NCI-H1092 treated with DMSO at 0.1 percent for 48 hours (cell line): ENCODE data around the gene CPE.

Source experiments
- DNase-seq: peaks from one replicate; lab custom pipeline; 2025; lab: John Stamatoyannopoulos, UW

CPE gene

DNA sequence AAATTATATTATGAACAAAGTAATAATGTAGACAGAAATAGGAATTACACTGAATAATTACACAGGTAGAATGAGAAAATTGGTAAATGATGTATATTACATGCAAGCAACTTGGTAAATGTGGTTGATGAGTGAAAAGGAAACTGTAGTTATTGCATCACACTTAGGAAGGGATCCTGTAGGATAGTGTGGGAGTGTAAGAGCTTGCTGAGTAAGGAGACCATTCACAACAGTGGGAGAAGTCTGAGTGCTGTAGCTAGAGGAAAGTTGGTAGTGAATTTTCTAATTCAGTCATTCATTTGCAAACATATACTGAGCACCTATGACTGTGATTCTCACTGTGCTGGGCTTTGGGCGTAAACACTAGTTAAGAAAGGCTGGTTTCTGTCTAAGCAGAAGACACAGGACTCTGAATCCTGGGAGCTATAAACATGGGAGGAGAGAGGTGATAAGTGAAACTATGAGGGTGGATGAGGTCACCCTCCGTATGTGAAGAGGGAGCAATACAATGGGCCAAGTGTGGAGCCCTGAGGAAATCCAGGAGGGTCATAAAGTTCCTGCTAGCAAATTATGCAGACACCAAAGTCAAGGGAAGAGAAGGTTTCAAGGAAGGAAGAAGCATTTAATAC, 14.2 kb upstream of the CPE start:
- DNase-seq, result no peak

DNA sequence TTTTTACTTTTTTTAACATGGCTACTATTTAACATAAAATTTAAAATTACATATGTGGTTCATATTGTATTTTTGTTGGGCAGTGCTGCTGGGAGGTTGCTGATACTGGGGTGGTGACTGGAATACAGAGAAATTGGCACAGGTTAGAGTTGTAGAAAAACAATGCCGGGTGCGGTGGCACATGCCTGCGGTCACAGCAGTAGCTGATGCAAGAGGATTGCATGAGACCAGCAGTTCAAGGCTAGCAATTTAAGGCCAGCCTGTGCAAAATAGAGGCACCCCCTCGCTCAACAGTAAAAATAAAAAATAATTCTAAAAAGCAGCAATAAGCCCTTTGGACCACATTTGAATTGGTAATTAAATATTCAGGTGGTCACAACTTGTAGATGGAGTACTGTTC, 11.8 kb upstream of the CPE start:
- DNase-seq, result no peak

- peak; percentile 6 for DNase-seq
Observed at GRCh38 chr4:165368114-165368513, 10.7 kb upstream of the CPE start.

DNA sequence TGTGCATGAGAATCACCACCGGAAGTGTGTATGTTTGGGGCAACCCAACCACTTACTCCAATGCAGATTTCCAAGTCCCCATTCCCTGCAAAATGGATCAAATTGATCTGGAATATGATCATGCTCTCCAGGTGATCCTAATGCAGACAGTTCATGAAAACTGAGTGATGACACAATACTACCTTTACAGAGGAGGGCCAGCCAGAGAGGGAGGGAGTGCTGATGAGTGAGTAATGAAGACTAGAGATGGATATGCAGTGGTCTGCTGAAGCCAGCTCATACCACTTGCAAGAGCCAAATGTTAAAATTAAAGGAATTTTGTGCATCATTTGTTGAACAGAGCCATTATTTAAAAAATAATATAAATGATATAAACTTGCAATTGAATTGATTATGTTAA, 10.2 kb upstream of the CPE start:
- DNase-seq, result no peak

DNA sequence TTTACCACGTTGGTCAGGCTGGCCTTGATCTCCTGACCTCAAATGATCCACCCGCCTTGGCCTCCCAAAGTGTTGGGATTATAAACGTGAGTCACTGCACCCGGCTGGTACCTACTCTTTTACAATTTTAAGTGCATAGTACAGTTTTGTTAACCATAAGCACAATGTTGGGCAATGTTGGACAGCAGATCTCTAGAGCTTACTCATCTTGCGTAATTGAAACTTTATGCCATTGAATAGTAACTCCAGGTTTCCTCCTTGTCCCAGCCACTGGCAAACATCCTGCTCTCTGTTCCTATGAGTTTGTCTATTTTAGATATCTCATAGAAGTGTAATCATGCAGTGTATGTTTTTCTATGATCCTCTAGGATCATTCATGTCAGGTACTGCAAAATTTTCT, 9.3 kb upstream of the CPE start:
- DNase-seq, result no peak

DNA sequence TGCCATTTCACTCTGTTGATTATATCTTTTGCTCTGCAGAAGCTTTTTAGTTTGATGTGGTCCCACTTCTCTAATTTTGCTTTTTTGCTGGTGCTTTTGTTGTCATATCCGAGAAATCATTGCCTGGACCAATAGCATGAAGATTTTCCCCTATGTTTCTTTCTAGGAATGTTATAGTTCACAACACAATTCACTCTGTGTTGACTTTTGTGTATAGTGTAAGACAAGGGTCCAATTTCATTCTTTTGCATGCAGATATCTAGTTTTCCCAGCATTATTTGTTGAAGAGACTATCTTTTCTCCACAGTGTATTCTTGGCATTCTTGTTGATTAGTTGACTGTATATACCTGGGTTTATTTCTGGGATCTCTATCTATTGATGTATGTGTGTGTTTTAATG, 8.3 kb upstream of the CPE start:
- no peak for DNase-seq

DNA sequence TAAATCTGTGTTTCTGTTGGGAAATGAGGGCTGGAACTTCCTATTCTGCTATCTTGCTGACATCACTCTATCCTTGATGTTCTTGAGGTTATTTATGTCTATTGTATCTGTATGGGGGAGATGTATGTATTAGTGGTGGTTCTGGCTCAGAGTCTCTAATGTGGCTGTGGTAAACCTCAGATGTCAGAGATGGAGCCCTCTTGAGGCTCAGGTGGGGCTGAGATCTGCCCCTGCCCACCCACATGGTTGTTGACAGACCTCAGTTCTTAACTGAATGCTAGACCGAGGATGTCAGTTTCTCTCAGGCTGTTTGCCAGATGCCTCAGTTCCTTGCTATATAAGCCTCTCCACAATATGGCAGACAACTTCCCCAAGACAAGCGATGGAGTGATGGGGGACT, 3.3 kb upstream of the CPE start:
- no peak for DNase-seq

- no peak for DNase-seq
Observed at GRCh38 chr4:165378398-165378744, 437 bp upstream of the CPE start.

DNA sequence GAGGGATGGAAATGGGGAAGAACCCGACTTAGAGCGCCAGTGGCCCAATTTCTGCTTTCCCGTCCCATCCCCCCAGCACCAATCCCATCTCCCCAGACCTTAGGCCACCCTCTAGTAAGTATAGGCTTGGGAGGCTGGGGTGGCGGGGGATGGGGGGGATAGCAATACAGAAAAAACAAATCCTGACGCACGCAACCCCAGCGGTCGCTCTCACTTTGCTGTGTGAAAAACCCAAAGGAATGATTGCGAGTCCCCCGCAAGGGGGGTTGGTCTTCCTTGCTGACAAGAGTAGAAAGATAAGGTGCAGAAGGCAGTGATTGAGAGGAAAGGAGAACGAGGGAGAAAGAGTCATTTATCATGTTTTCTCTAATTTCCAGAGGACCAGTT, 863 bp downstream of the CPE start:
- peak; percentile 78 for DNase-seq

DNA sequence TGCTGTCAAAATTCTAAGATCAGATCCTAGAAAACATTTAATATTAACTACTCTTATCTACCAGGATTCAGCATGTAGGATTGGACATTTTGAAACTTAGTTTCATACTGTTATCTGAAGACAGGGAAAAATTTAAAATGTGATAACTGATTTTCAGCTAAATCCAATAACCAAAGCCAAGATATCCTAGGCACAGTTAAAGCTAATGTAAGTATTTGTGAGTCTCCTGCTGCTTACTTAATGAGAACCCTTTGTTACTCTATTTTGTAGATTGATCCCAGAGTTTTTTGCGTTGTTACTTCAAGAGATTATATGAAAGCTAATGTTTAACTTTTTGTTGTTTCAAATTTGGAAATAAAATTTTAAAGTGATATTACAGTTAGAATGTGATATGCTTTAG, 2.0 kb downstream of the CPE start:
- DNase-seq, result no peak

GRCh38 chr4:165381821-165382373, 3.1 kb downstream of the CPE start:
- no peak for DNase-seq

- DNase-seq, result no peak
Observed at GRCh38 chr4:165382640-165383039, 3.8 kb downstream of the CPE start.

DNA sequence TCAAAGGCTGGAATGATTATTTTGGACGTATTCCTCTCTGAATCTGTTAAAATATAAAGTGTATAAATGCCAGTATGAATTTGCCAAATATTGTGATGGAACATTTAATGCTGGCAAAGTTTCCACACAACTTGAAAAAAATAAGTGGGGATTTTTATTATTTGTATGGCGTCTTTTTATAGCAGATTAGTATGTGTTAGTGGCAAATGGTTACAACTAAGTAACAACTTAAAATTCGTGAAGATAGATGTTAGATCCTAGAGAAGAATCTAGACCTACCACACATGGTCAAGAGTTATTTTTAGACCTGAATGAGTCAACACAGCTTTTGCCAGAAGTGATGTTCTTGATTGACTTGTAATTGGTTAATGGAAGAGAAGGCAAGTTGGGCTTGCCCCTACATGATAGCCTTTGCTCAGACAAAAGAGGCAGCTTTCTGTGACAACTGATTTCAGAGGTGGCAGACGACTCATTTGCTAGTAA, 4.8 kb downstream of the CPE start:
- DNase-seq, result no peak

DNA sequence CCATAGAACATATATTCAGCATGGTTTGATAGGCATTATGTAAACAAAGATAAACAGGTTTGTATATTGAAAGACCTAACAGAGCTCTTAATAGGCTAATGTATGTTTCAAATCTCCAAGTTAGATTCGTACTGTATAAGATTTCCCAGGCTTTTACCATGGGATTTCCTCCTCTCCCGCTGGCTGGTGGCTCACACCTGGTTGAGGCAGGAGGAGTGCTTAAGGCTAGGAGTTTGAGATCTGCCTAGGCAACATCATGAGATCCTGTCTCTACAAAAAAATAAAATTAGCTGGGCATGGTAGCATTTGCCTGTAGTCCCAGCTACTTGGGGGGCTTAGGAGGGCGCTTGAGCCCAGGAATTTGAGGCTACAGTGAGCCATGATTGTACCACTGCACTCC, 5.4 kb downstream of the CPE start:
- no peak for DNase-seq

- peak; percentile 86 for DNase-seq
Observed at GRCh38 chr4:165384598-165384997, 5.8 kb downstream of the CPE start.

- DNase-seq, result peak; percentile 46
Observed at GRCh38 chr4:165385126-165385525, 6.3 kb downstream of the CPE start.

GRCh38 chr4:165386328-165386727, 7.5 kb downstream of the CPE start:
- no peak for DNase-seq

GRCh38 chr4:165388756-165389155, 9.9 kb downstream of the CPE start:
- DNase-seq, result no peak

DNA sequence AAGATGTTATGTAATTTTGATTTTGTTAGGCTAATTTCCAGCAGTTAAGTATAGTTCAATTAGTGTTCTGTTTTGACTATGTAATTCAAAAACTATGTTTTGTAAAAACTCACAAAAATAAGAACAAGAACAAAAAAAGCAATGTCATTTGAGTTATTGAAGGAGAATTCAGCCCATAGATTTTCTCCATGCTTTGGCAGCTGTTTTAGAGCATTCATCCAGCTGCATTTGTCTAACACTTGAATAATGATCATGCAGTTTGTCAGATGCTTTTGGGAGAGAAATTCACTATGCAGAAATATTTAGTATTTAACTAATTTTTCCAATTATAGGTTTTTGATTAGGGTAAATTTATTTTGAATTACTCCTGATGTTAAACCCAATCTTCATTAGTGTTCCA, 14.2 kb downstream of the CPE start:
- DNase-seq, result no peak

DNA sequence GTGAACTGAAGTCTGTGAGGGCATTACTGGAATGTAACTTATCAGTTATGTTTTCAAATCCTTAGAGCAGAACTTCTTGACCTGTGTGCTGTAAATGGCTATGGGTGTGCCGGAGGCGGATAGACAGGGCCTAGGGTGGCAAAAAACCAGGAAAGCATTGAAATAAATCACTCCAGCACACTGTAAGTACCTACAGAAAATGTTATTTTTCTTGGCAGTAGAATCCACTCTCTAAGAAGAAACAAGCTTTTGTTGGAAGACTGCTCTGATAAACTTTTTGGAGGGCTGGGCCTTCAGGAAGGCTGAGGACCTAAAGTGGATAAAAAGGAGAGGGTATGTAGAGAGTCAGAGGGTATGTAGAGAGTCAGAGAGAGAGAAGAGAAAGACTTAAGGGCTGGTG, 14.9 kb downstream of the CPE start:
- no peak for DNase-seq

DNA sequence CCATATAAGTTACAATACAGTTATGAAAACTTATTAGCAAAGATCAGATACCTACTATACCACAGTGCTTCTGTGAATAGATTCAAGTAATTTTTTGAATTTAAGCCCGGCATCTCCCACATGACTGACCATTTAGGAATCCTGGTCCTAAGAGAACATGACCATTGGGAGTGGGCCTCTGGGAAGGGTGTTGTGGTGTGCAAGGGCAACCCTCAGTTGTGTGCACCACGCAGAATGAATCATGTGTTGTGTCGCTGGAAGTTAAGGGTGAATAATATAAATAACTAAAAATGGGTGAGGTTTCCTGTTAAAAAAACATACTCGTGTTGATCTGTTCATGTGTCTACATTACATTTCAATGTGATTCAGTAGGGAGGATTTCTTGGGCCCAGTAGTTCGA, 15.5 kb downstream of the CPE start:
- DNase-seq, result no peak

DNA sequence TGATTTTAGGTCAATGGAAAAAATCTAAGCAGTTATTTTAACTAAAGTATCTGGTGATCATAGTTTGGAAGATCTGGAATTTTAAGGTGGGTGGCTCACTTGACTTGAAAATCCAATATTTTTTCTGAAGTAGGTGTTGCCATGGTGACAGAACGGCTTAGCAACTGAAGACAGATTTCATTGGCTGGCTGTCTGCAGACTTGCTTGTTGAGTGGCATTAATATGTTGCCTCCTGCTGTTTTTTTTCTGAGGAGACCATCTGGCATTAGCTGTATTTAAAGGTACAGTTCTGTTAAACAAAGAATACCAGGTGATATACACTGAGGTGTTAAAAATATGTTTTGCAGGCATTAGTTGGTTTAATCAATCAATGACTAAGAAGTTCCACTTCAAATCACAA, 19.8 kb downstream of the CPE start:
- DNase-seq, result peak; percentile 99

DNA sequence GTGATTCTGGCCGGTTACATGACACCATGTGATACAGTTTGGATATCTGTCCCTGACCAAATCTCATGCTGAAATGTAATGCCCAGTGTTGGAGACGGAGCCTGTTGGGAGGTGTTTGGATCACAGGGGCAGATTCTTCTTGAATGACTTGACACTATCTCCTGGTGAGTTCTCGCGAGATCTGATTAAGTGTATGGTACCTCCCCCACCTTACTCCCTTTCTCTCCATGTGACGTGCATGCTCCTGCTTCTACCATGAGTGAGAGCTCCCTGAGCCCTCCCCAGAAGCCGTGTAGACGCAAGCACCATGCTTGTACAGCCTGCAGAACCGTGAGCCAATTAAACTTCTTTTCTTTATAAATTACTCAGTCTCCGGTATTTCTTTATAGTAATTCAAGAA, 23.6 kb downstream of the CPE start:
- DNase-seq, result no peak

DNA sequence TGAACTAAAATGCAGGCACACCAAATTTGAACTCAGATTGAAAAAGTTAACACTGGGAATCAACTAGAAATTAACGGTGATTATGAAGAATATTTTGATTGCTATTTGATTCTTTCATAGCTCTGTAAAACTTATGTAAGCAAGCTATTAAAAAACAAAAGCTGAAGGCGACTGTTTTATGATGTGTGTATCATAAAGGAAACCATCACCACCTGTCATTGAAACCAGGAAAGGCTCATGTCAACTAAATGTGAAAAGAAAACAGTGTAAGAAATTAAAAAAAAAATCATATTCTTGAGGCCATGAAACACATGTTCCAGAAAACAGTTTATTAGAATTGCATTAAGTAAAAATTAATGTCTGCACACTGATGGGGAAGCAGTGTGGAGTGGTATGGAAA, 24.2 kb downstream of the CPE start:
- DNase-seq, result no peak

DNA sequence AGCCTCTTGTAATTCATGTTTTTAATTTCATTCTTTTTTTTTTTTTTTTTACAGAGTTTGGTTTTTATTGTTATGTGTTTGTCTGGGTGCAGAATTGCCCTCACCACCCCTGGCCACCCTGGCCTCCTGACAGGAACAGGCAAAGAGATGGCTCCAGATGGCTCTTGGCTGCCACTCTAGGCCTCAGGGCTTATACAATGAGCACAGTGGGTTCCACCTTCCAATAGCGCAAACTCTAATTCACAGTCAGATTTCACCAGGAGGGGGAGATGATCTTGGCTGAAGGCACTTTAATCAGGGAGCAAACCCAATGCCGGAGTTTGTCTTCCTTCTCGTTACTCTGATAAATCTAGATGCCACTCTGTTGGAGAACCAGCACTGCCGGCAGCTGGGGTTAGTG, 24.8 kb downstream of the CPE start:
- DNase-seq, result no peak
